Hematopoietic multipotent progenitor cell (in vitro differentiated cells): ENCODE results near the gene FER. TPM values are rescaled to one million over a fixed set of nuclear protein-coding genes. Genes with fewer than 3 reads are reported as not detected.
A peak's percentile ranks its signal among the peaks of the same experiment; 100 is the strongest.
"Not testable (repeated sequence)": the region's sequence is repeated elsewhere in the genome, so short reads cannot be mapped to it uniquely, and the experiment has no call there.

ENCODE experiments used
- DNase-seq, 3 donors: peaks; one replicate each; pipeline ENCODE4 v3.0.0-alpha.2; 2011 to 2015; ENCODE audit warnings: low read depth in 2 of 3, low spot score in 2 of 3
- total RNA-seq: library from RNA; depleted of rRNA; stranded (reverse); fragments of >200 nt; gene quantifications from one replicate; pipeline ENCODE4 v1.2.3, GENCODE V29; 2012

Gene FER
- 4.3 TPM for total RNA-seq

DNA sequence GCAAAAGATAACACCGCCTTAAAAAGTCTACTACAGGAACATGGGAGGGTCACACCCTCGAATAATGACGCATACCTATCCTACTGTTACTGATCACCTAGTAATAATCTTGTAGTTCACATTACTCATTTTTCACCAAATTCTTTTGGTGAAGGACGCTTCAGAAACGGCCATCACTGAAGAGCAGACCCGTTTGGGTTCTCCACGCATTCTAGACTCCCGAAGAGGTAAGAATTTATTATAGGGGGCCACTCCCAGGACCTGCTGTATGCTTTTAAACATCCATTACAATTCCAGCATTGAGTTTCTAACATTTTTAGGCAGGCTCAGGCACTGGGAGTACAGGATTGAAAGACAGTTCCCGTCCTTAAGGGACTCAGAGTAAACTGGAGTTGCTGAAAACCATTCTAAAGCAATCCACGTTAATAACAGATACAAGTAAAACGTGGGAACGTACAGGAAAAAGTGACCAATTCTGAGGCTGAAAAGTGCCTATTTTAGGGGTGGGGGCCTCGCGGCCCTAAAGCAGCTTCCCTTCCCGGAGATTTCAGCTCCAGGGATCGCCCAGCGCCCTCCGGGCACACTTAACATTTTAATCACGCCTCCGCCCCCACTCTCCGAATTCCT lies at the start of gene FER:
Gene FER (plus strand): TSS at position 124 of the 627 bp plus-strand sequence. CDS start 50,286 bp downstream, outside the sequence.
- peak; percentile 40 to 86 (median 75) for DNase-seq

DNA sequence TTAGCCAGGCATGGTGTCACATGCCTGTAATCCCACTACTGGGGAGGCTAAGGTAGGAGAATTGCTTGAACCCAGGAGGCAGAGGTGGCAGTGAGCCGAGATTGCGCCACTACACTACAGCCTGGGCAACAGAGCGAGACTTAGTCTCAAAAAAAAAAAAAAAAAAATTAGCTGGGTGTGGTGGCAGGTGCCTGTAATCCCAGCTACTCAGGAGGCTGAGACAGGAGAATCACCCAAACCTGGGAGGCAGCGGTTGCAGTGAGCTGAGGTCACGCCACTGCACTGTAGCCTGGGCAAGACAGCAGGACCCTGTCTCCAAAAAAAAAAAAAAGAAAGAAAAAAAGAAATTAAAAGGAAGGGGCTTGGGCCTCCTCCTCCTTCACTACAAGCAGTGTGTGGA lies 47.3 kb upstream of the FER start:
- DNase-seq, result not testable (repeated sequence)

DNA sequence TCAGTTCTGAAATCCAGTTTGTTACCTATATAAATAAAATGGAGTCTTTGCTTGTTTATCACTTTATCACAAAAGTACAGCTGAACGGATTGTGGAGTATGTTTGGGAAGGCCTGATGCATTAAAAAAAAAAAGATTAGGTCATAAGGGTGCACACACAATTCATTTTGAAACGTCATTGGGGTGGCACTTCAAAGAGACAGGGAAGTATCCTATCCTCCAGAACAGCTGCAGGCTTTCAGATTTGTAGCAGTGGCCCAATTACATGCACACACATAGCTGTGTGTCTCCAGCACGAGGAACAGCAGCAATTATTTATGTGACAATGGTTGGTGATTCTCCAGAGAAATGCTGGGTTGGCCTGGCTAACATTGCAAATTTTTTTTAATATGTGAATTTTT lies 46.8 kb upstream of the FER start:
- DNase-seq, result no peak

DNA sequence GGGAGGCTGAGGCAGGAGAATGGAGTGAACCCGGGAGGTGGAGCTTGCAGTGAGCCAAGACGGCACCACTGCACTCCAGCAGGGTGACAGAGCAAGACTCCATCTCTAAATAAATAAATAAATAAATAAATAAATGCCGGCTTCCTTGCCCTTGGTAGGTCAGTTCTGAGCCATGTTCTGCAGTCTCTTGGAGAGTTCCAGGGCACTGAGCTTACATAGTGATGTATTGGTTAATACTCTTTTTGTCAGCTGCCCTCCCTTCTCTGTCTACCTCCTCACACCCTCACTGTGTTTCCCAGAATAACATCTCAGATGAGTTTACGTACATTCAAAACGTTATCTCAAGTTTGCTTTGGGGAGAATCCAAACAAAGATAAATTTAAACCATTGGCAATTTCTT lies 45.2 kb upstream of the FER start:
- no peak for DNase-seq

DNA sequence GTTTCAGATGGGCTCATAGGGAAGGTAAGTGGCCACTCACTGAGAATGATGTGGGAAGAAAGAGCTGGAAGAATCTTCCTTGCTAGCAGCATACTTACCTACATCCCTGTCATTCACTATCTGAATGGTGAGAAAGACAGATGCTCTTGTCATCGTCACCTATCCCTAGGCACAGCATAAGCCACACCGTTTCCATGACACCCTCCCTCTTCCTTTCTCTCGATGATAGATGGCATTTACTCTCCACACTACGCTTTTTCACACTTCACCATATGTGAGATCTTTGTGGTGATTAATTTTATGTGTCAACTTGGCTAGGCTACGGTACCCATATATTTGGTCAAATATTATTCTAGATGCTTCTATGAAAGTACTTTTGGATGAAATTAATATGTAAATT lies 44.4 kb upstream of the FER start:
- no peak for DNase-seq

DNA sequence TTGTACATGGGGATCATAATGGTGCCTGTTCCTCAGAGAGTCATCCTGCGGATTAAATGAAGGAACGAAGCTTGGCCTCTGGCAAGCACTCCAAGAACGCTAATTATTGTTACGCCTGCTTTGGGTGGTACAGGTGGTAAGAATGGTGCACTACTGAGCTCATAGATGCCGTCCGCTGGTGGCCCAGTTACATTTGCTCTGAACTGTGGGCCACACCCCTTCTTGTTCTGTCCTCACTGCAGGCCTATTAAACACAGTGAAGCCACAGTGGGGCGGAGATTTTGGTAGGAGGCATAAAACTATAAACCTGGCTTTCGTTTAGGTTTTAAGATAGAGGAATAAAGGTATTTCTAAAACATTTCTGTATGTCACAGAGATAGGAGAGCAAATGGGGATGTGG lies 40.6 kb upstream of the FER start:
- DNase-seq, result no peak

DNA sequence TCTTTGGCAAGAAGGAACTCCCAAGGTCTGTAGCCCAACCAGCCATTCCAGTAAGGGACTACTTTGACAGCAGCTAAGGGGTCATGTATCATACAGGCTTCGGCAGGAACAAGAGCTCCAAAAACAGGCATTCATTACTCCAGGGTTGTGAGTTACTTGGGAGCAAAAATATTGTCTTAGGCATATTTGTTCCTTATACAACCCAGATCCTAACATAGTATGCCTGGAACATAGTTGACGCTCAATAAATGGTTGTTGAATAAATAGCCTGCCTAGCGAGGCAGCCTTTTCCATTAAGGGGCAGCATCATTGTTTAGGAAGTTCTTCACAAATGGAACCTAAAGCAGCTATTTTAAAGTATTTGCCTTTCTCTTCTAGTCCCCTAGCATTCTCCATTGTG lies 35.8 kb upstream of the FER start:
- no peak for DNase-seq

DNA sequence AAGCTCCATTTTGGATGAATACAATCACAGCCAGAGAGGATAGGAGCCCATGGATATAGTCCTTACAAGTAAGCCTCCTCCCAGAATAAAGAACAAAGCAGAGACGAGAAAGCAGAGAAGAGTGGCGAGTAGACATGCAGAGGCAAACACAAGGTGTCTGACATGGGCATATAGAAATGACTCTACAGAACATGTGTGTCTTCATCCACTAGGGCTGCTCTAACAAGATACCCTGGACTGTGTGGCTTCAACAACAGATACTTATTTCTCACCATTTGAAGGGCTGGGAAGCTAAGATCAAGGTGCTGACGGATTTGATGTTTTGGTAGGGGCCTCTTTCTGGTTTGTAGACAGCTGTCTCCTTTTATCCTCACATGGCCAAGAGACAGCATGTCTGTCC lies 32.3 kb upstream of the FER start:
- no peak for DNase-seq

DNA sequence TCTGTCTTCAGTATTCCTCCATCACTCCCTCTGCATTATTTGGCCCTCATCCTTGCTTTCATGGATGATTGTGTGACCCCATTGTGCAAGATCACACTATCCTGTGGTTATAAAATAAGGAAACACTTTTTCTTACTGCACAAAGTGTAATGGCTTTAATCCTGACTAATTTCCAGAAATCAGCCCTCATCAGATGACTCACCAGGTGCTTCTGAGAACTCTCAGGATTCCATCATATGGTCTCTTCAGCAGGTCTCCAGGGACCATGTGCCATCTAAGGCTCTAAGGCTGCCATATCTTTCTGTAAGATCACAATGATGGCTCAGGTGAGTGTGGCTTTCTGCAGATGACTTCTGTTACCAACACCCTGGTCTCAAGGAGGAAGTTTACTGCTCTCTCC lies 27.3 kb upstream of the FER start:
- DNase-seq, result no peak

DNA sequence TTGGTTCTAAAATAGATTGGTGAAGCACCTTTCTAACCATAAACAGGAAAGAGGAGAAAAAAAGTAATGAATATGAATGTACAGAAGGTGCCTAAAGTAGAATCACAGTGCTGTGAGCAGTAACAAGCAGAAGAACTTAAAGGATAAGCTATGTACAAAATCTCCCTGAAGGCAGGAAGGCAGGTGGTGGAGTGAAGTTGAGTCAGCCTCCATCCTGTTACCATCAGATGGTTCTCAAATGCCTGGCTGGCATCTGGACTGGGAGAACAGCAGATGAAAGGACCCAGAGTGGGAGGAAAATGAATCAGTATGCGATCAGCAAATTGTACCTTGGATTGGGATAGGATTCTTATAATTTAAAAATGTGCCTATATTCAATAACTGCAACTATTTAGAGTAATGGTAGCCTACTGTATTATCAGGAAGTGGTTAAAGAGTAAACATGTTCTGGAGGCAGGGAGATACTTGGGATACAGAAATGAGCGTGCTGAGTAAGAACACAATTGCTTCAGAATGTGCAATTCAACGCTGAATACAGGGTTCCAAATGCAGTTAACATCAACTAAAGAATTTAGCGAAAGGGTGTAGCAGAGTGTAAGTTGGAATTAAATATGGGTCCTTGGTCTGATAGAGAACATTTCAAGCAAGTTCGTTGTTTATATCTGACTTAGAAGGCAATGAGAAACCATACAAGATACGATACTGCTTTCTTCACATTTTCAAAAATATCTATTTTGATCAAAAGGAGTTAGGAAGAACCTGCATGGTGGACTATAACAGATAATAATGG lies 21.1 kb upstream of the FER start:
- DNase-seq, result no peak

DNA sequence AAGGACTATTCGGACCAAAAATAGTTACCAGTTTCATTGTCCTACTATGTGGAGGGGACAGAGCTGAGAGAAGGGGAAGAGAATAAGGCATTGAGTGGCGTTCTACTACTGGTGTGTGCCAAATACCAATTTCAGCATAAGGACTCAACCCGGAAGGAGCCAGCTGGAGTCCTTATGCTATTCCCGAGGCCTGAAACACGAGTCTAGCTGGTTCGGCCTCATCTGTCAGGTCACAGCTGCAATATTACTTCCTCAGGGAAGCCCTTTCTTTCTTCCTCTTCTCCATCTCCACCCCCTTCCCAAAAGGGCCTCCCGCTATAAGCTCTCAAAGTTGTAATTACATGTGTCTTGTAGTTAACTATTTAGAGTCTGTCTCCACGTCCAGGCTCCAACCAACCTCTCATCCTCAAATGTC lies 20.5 kb upstream of the FER start:
- no peak for DNase-seq

DNA sequence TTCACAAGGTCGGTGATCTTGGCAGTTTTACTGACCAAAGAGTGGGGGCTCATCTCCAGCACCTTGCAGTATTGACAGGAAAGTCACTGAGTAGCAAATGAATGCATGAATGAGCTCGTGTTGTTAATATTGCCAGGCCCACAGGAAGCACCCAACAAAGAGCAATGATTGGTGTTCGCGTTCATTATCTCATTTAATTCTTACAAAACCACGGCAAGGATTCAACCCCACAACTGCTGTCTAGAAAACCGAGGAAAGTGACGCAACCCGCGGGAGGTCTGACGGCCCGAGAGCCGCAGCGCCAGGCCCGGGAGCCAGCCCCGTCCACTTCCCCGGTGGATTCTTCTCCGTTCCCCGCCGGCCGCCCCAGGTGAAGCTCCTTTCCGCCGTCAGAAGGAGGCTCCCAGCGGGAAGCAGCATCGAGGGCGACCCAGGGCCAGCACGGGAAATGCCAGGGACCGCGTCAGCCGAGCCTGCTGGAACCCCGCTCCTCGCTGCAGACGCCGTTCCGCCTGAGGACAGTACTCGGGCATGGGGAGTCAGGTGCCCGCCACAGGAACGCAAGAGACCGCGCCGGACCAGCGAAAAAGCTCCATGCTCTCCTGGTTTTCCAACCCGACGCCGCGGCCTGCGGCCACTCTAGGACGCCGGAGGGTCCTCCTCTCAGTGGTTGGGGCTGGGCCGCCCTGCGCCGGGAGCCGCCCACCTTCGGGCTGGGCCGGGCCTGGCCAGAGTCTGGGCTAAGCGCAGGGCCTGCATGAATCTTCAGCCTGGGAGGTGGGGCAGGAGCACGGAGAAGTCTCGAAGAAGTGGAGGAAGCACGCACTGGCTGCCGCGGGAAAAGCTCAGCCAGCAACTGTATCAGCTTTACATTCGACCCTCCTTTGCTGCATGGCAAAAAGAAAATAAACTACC lies 19.8 kb upstream of the FER start:
- peak; percentile 14 to 86 (median 84) for DNase-seq

DNA sequence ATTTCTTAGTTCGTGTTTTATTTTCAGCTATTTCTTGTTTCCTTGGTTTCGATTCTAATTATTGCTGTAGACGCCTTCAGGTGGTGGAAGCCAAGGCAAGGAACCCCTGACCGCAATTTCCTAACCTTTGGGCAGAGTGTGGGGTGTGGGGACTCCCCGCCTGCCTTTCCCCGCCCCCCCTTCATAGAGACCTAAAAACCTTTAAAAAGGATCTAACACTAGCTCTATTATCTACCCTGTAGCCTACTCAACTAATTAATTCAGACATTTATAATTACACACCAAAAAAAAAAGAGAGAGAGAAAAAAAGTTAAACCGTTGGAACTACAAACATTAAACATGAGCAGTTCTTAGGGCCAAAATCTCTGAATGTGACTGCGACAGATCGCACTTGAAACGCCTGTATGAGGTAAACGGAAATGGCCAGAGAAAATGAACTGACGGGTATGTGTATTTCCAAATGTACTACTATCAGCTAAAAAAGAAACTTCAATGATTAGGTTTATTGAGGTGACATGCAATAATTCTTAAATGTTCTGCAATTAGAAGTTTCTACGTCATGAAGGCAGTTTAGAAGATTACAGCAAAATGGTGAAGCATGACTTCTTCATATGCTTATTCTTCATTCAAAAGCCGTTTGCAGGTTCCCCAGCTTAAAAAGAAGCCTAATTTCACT lies 19.0 kb upstream of the FER start:
- DNase-seq, result peak in 2 of 3 donors; percentile 22 to 80

DNA sequence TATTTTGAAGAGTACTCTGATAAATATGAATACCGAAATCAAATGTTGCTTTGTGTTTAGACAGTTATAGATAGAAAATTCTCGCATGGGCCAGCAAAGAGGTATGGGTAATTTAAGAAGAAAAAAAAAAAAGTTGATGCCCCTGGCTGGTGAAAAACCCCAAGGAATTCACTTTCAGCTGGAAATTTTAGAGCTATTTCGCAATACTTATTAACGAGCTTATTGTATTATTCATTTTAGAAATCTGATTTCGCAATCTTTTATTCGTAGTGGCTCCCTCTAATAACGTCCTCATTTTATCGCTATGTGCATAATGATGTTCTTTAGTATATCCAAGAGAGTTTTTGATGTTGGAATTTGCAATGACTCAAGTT lies 18.5 kb upstream of the FER start:
- no peak for DNase-seq

DNA sequence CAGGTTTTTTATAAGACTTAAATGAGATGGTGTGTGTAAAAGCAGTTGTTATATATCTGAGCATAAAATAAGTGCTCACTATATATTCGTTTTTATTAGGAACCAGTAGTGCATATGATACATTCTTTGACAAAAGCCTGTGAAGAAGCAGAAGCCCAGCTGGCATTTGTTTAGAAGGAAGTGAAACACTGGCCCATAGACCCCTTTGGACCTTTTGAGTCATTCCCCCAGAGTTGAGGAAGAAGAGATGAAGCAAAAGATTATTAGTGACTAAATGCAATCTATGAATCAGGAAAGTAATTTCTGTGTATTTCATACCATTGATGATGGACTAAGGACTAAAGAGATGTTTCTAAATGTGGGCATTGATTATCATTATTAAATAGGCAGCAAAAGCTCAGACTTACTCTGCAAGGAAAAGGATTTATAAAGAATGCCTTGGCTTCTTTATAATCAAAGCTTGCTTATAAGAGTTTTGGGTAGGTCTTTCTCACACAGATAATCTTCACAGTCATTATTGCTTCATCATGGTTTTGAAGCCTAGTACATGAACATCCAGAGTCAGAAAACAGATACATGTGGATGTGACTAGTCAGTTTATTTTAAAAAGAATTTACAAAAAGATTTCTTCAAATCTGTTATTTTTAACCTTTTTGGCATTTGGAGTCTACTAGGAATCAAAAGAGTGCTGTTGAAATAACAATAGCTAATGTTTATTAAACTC lies 16.9 kb upstream of the FER start:
- no peak for DNase-seq

DNA sequence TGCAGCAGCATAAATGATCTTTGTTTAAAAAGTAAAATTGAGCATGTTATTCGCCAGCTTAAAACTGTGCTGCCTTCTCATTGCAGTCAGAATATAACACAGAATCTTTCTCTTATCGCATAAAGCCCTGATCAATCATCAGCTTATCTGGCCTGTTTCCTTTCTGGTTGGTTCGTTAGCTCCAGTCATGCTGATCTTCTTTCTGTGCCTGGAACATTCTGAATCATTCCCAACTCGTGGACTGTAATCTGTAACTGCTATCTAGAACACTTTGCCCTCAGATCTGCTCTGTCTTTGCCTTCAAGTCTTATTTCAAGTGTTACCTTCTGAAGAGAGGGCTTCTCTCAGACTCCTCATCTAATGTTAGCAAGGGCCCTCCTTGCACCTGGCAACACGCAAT lies 11.9 kb upstream of the FER start:
- DNase-seq, result no peak

DNA sequence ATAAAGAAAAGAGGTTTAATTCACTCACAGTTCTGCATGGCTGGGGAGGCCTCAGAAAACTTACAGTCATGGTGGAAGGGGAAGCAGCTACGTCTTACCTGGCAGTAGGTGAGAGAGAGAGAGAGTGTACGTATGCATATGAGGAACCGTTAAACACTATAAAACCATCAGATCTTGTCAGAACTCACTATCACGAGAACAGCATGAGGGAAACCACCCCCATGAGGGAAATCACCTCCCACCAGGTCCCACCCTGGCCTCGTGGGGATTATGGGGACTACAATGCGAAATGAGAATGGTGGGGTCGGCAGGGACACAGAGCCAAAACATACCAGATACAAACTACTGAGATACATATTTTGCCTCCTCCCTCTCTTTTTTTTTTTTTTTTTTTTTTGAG lies 10.8 kb upstream of the FER start:
- DNase-seq, result no peak

DNA sequence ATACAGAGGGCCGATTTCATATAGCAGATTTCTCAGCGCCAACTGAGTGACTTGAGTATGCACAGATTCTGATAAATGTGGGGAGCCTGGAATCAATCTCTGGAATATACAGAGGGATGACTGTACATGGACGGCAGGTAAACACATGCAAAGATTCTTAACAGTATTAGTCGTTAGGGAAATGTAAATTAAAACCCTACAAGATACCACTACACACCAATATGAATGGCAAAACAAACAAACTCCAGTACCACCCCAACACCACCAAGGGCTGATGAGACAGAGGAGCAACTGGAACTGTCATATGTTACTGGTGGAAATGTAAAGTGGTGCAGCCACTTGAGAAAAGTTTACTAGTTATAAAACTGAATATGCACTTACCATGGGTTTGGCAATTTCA lies 8.3 kb upstream of the FER start:
- no peak for DNase-seq

DNA sequence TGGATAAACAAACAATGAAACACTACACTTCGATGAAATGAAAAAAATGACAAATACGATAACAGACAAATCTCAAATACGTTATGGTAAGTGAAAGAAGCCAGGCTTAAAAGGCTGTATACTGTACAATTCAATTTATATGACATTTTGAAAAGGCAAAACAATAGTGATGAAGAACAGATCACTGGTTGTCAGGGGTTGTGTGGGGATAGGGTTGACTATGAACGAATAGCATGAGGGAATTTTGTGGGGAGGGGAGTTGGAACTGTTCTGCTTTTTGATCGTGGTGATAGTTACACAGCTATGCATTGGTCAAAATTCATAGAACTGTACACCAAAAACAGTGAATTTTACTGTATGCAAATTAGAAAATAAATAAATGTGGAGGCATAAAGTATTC lies 7.8 kb upstream of the FER start:
- DNase-seq, result no peak

DNA sequence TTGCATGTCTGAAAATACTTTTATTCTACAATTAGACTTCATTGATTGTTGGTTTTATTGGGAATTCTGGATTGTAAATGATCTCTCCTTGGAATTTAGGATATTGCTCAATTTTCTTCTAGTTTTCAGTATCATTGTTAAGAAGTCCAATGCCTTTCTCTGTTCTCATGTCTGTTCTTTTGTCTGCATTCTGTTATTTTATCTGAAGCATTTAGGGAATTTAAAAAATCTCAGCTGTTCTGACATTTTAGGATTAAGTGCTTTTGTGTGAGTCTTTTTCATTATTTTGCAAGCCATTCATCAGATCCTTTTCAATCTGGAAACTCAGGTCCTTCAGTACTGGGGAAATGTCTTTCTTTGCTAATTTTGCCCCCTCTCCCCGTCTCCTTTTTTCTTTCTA lies 4.4 kb upstream of the FER start:
- no peak for DNase-seq
